ENCODE data around the gene CDH4. TPM values are rescaled to one million over a fixed set of nuclear protein-coding genes. Genes with fewer than 3 reads are reported as not detected.

The CDH4 gene
- total RNA-seq, 2 experiments from 2014 or later, result not detected

DNA sequence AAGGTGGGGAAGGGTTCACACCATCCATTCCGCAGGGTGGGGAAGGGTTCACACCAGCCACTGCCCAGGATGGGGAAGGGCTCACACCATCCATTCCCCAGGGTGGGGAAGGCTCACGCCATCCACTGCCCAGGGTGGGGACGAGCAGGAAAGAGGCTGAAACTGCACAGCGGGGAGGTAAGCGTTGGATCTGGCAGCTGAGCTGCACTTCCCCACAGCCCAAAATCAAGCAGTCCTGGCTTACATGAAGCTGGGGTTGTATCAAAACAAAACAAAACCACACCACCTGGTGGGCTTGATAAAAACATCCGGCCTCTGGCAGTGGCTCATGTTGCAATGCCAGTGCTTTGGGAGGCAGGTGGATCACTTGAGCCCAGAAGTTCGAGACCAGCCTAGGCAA, 545.1 kb downstream of the CDH4 start:
- no TSS peak for BruUV-seq (replicated peaks)
- no peak overlapping the region for H2AFZ ChIP-seq (ENCODE audit: low read length)

DNA sequence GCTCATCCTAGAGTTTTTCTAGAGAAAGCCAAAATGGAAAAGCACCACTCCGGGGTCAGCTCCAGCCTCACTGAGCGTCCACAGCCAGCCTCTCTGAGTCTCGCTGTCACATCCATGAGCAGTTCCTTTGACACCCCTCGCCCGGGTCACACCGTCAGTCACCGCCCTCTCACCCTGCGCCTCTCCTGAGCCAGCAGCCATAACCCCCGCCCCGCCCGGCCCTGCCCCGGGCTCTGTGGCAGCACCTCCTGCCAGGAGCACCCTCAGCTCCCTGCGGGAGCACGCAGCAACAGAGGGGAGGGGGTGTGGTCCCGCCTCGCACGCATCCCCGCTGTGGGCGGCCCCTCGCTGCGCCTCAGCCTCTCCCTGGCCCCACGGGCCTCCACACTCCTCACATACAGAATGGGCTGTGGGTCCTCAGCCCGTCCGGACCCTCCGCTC, 545.9 kb downstream of the CDH4 start:
- TF ChIP-seq CTCF (conservative IDR thresholded peaks at IDR 0.05; ENCODE audit: low read length) (no peak), EZH2phosphoT487 (IDR thresholded peaks at IDR 0.05; ENCODE audit: borderline replicate concordance, low read depth, low read length) (no peak)
- ChIA-PET CTCF (ENCODE audit: unreplicated experiment) (no interaction called here), POLR2A (no interaction called here)
- Histone ChIP-seq H3K79me2 (ENCODE audit: insufficient read depth, low read depth, low read length) (no peaks in the 10 kb centered on the region), H3K36me3 (ENCODE audit: insufficient read depth, low read length) (no peaks in the 10 kb centered on the region), H4K20me1 (ENCODE audit: insufficient read depth, low read length) (no peaks in the 10 kb centered on the region), H3K4me1 (ENCODE audit: insufficient read depth, low read length, poor library complexity, severe bottlenecking) (peaks cover 5% of the 10 kb centered on the region), H3K4me3 (ENCODE audit: low read depth, low read length, poor library complexity, severe bottlenecking) (no peak overlapping the region), H3K9me2 (ENCODE audit: insufficient read depth, low read length) (no peaks in the 10 kb centered on the region), H2AFZ (ENCODE audit: low read length) (no peak overlapping the region), H3K9me3 (ENCODE audit: low read length) (no peaks in the 10 kb centered on the region), H3K27ac (ENCODE audit: low read depth, low read length, poor library complexity, severe bottlenecking) (no peak overlapping the region), H3K4me2 (ENCODE audit: low read length) (no peak overlapping the region)
- BruUV-seq (replicated peaks), result no TSS peak
- DNase-seq (ENCODE audit: low spot score), result no peak
- intact Hi-C loops (cut with micrococcal nuclease; ENCODE audit: unreplicated experiment), result no loop called here

More for the DNA sequence above, 545.1 kb downstream of the CDH4 start:
- Histone ChIP-seq H3K4me2 (ENCODE audit: low read length) (no peak overlapping the region), H3K4me3 (ENCODE audit: low read depth, low read length, poor library complexity, severe bottlenecking) (no peak overlapping the region), H3K9me3 (ENCODE audit: low read length) (no peaks in the 10 kb centered on the region), H3K4me1 (ENCODE audit: insufficient read depth, low read length, poor library complexity, severe bottlenecking) (peaks cover 5% of the 10 kb centered on the region), H3K79me2 (ENCODE audit: insufficient read depth, low read depth, low read length) (no peaks in the 10 kb centered on the region), H3K9me2 (ENCODE audit: insufficient read depth, low read length) (no peaks in the 10 kb centered on the region), H4K20me1 (ENCODE audit: insufficient read depth, low read length) (no peaks in the 10 kb centered on the region), H3K27ac (ENCODE audit: low read depth, low read length, poor library complexity, severe bottlenecking) (no peak overlapping the region), H3K36me3 (ENCODE audit: insufficient read depth, low read length) (no peaks in the 10 kb centered on the region)
- CTCF ChIA-PET (ENCODE audit: unreplicated experiment), result no interaction called here
- POLR2A ChIA-PET, result no interaction called here
- DNase-seq (ENCODE audit: low spot score), result peak; percentile 75
- intact Hi-C loops (cut with micrococcal nuclease; ENCODE audit: unreplicated experiment), result no loop called here
- no peak; the same call in 1 of the 2 replicates for TF ChIP-seq CTCF (conservative IDR thresholded peaks at IDR 0.05; ENCODE audit: low read length)
- TF ChIP-seq EZH2phosphoT487 (IDR thresholded peaks at IDR 0.05; ENCODE audit: borderline replicate concordance, low read depth, low read length), result no peak

GRCh38 chr20:61798632-61799031, 546.6 kb downstream of the CDH4 start:
- no peak for TF ChIP-seq EZH2phosphoT487 (IDR thresholded peaks at IDR 0.05; ENCODE audit: borderline replicate concordance, low read depth, low read length)
- TF ChIP-seq CTCF (conservative IDR thresholded peaks at IDR 0.05; ENCODE audit: low read length), result no peak
- ChIA-PET POLR2A (no interaction called here), CTCF (ENCODE audit: unreplicated experiment) (no interaction called here)
- Histone ChIP-seq H4K20me1 (ENCODE audit: insufficient read depth, low read length) (no peaks in the 10 kb centered on the region), H3K36me3 (ENCODE audit: insufficient read depth, low read length) (no peaks in the 10 kb centered on the region), H3K9me2 (ENCODE audit: insufficient read depth, low read length) (no peaks in the 10 kb centered on the region), H3K4me2 (ENCODE audit: low read length) (no peak overlapping the region), H3K79me2 (ENCODE audit: insufficient read depth, low read depth, low read length) (no peaks in the 10 kb centered on the region), H2AFZ (ENCODE audit: low read length) (no peak overlapping the region), H3K4me3 (ENCODE audit: low read depth, low read length, poor library complexity, severe bottlenecking) (no peak overlapping the region), H3K4me1 (ENCODE audit: insufficient read depth, low read length, poor library complexity, severe bottlenecking) (peaks cover 5% of the 10 kb centered on the region), H3K9me3 (ENCODE audit: low read length) (no peaks in the 10 kb centered on the region), H3K27ac (ENCODE audit: low read depth, low read length, poor library complexity, severe bottlenecking) (no peak overlapping the region)
- DNase-seq (ENCODE audit: low spot score), result no peak
- BruUV-seq (replicated peaks), result no TSS peak
- intact Hi-C loops (cut with micrococcal nuclease; ENCODE audit: unreplicated experiment), result no loop called here

Data from OCI-LY7 (cell line).